NCI-H2029 treated with DMSO at 0.1 percent for 48 hours (cell line): ENCODE results near the gene CST8.

ENCODE experiments used
- DNase-seq: peaks from one replicate; lab custom pipeline; 2025; lab: John Stamatoyannopoulos, UW

Gene CST8

DNA sequence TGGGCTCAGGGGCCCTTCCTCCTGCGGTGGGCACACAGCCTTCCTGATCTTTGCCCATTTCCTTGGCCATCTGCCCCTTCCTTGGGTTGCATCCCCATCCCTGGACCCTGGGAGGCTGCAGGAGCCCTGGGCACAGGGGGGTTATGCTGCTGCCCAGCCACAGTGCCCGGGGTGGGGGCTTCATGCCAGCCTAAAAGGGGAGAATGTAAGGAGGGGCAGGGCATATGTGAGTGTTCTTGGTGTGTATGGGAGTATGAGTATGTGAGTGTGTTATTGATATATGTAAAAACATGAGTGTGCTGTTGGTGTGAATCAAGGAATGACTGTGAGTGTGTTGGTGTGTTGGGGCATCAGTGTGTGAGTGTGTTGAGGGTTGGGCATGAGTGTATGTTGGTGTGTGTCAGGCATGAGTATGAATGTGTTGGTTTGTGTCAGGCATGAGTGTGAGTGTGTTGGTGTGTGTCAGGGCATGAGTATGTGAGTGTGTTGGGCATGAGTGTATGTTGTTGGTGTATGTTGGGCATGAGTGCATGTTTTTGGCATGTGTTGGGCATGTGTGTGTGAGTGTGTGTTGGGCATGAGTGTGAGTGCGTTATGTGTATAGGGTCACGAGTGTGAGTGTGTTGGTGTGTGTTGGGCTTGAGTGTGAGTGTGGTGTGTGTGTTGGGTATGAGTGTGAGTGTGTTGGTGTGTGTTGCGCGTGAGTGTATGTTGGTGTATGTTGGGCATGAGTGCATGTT lies 14.7 kb upstream of the CST8 start:
- no peak for DNase-seq

DNA sequence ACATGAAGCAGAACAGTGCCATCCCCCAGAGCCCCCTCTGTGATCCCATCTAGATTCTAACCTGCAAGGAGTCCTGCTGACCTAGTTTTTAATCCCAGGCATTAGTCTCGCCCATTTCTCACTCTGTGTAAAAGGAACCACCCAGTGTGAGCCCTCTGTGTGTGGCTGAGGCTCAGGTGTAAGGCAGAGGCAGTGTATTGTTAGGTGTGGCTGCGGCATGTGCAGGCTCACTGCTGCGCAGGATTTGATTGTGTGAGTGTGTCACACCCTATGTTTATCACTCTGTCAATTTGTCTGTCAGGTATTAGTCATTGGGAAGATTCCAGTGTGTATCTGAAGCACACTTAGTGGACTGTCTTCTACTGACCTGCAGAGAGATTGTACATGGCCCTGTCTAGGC lies 13.7 kb upstream of the CST8 start:
- DNase-seq = no peak

DNA sequence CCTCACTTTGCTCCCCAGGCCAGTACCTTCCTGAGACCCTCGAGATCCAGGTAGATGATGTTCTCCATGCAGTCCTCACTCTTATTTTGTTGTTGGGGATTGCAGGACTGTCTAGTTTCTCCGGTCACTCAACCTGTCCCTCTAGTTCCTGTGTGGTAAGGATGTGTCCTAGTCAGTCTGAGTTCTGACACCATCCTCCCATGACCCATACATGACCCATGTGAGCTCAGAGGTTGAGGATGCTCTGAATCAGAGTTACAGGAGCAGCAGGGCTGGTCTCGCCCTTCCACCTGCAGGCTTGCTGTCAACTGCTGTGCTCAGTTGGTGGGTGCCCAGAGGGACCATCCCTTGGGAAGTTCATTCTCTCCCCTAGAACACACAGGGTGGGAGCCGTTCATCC lies 11.9 kb upstream of the CST8 start:
- no peak for DNase-seq

DNA sequence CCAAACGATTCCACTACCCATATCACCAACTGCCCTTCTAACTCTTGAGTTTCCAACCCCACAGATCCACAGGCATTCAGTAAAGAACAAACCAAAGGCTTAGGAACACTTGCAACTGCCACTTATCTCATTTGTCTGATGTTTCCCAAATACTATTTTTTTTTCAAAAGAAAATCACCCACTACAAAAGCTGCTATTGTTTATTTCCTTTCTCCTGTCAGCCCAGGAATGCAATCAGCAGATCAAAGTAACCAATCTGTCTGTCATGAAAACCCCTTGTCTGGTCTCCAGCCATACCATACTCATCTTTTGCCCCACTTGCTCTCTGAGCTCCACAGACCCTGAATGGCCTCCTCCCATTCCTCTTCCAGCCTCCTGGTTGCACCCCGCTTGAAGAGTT lies 8.8 kb upstream of the CST8 start:
- DNase-seq = no peak

DNA sequence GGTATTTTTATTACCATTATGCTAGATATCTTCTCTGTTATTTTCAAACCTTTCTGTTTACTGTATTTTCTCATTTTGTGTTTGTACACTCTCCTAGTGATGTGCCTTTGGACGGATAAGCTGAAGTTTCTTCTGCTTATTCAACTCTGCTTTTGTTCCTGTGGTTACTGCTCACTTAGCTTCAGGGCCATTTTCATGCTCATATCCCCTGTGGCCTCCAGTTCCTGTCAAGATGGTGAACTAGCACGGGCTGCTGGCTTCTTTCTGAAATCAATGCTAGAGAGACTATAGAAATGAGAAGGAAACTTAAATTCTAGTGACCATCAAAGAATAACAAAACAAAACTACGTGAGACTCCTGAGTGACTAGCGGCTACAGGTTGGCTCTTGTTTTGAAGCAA lies 6.8 kb upstream of the CST8 start:
- no peak for DNase-seq

DNA sequence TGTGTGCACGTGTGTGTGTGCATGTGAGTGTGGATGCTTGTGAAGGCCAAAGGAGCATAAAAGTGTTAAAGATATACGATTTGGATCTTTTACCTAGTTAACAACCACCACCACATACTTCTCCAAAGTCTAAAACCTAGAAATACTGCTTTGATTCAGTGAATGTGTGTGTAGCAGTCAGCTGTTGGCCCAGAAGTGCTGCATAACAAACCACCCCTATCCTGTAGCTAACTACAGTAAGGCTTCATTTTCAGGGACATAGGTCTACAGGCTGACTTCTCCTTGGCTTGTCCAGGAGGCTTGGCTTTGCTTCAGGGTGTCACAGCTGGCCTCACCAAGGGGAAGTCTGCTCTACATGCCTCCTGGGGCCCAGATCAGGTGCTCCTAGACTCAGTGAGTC lies 2.4 kb upstream of the CST8 start:
- no peak for DNase-seq

DNA sequence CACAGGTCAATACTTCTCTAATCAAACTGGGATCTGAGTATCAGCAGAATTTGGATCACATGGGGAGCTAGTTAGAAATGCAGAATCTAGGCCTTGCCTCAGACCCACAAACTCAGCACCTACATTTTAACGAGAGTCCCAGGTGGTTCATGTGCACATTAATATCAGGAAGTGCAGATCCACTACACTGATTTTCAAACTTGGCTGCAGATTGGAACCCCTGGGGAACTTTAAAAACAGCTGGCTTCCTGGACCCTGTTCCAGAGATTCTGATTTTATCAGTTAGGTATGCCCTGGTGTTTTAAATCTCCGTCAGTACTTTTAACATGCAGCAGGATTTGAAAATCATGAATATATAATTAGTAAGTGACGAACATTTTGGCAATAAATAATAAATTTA lies 1.9 kb upstream of the CST8 start:
- DNase-seq = no peak

DNA sequence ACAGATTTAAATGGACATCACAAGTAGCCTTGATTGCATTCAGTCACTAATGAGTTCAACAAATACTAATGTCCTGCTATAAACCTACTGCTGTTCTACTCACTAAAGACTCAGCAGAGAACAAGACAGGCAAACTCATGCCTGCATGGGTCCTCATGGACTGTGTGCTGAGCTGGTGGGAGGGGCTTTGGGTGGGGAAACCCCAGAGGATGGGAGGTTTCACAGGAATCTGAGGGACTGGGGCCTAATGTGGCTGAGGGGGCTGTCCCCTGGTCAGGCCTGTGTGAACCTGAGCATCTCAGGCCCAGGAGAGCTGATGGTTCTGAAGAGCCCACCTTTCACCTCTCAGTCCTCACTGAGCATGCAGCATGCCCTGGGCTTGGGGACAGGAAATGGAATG lies 1.4 kb downstream of the CST8 start:
- no peak for DNase-seq

DNA sequence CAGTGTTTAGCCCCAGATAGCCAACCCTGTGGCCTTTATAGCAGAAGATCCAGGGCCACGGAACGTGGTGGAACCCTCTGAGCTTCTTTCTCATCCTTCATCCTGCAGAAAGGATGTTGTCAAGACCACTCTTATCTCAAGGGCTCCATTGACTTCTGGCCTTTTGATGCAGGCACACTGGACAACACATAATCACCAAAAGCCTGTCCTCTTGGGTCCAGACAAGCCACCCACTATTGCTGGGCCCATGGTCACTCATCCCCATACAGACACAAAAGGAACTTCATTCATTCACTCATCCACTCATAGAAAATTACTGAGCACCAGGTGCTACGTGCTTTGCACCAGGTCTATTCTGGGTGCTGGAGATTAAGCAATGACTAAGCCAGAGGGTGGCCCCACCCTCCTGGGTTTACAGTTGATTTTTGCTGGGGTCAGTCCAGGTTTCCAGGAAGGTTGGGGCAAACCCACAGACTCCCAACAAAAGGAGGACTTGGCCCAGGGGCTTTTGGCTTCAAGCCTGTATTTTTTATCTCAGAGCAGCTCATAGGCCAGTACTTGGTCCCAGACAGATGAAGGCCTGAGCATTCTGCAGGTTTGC lies 2.4 kb downstream of the CST8 start:
- DNase-seq = no peak

DNA sequence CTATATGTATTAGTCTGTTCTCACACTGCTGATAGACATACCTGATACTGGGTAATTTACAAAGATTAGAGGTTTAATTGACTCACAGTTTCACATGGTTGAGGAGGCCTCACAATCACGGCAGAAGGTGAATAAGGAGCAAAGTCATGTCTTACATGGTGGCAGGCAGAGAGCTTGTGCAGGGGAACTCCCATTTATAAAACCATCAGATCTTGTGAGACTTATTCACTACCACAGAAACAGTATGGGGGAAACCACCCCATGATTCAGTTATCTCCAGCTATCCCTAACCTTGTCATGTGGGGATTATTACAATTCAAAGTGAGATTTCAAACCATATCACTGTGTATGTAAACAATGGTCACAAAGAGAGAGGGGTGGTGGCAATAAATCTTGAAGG lies 6.6 kb downstream of the CST8 start:
- DNase-seq = no peak

DNA sequence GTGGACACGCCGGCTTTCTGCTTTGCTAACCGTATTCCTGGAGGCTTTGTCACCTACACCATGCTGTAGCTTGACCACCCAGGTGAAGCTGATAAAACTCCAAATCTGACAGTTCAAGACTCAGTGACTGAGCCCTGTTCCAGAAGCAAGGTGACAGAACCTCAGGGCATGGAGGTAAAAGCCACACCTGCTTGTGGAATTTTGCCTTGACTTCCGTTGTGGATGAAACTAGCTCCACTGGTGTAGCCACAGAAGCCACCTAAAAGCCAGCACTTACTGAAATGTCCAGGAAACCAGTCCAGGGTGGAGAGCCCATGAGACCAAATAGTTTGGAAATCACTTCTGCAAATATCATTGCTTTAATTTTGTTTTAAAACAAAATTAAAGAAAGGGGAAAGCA lies 11.0 kb downstream of the CST8 start:
- DNase-seq = no peak

DNA sequence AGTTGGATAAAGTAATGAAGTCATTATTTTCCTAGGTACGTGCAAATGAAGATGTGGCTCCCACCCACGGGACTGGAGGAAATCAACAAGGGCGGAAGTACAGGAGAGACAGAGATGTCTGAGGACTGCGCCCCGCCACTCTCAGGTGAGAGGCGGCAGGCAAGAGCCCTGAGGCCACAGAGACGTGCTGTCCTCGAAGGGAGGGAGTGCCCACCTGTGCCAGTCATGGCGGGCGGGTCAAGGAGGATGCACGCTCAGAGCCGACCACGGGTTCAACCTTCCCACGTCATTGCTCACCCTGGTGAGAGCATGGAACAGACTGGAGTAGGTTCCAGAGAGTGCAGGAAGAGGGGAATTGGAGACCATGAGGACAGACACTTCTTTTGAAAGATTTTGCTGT lies 12.7 kb downstream of the CST8 start:
- no peak for DNase-seq

DNA sequence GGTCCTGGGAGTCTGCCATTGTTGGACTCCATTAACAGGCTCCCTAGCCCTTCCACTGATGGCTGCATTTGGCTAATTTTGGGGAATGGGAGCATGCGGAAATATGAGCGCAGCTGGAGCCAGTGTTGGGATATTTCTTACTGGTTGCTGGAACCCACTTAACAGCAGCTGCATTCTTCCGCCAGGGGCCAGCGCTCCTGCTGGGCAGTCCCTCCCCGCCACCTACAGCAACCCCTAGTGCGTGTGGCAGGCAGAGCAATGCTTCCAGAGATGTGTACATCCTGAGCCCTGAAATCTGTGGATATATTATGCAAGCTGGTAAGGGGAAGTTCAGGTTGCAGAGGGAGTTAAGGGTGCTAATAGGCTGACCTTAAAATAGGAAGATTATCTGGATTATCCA lies 16.4 kb downstream of the CST8 start:
- DNase-seq = no peak

DNA sequence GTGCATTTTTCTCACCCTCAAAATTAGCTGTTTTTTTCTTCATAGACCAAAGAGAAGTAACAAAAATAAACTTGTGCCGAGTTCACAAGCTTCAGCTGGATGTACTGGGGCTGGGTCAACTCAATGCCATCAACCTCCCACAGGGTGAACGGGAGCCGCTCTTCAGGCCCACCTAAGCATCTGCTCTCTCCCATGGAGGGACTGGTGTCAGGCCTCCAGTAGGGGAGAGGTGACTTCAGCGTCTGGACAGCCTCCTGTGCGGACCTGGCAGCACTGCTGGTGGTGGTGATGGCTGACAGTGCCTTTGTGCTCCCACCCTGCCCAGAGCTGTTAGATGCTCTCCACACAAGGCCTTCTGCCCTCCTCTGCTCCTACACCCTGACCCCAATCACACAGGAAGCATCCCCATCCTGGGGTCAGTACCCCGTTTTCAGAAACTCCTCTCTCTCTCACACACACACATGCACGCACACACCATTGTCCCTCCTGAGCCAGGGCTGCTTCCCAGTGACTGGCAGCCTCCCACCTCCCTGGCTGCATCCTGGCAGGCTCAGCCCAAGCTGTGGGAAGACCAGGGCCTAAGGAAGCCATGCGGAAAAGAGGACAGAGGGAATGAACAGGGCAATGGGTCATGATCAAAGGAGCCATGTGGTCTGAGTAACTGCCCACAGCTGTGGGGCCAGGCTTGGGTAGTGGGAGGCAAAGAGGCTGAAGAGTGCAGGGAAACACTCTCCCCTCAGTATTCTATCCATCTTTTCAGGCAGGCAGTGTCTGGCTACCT lies 17.7 kb downstream of the CST8 start:
- no peak for DNase-seq

DNA sequence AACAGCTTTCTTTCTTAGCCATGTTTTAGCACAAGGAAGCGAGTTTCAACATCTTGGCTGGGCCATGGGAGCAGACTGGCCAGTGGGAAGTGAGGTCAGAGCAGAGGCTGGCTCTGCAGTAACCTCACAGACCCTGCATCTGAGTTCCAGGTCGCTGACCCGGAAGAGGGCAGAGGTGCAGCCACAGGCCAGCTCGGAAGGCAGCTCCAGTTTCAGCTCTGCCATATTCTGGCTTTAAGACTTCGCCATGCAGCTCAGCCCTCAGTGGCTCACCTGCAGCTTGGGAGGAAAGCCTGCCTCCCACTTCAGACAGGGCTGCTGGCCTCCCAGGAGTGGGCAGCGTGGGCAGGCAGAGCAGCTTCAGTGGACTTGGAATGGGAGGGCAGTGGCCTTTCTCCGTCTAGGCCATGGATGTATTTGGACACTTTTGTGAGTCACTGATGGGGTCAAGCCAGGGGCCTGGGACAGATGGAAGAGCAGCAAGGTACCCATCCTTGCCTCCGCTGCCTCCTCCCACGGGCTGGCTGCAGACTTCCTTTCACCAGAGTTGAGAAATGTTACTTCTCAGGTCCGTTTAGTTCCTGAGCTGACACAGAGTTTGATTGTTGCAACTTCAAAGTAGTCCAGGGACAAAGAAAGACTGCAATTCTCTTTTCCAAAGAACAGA lies 18.5 kb downstream of the CST8 start:
- no peak for DNase-seq

DNA sequence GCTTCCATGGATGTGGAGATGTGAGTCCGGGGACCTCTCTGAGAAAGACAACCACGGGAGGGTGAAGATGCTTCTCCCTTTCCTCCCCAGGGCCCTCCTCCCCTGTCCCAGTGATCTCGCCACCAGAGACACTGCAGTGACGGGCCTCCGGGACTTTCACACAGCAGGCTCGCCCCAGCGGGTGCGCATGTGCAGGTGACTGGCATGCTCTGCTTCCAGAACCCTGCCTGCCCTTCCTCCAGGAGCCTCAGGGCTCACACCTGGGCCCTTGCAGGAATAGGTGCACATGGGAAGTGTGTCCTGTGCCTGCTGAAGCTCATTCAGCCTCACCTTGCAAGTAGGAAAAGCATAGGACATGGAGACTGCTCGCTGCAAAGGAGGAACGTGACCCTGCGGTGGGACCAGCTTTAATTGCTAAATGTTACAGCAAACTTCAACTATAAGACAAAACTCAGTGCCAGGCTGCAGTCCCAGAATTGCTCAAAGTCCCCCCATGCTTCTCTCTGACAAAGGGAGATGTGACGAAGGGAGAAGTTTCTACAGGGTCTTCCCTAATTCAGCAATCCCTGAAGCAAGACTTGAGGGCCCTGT lies 19.2 kb downstream of the CST8 start:
- DNase-seq = no peak

DNA sequence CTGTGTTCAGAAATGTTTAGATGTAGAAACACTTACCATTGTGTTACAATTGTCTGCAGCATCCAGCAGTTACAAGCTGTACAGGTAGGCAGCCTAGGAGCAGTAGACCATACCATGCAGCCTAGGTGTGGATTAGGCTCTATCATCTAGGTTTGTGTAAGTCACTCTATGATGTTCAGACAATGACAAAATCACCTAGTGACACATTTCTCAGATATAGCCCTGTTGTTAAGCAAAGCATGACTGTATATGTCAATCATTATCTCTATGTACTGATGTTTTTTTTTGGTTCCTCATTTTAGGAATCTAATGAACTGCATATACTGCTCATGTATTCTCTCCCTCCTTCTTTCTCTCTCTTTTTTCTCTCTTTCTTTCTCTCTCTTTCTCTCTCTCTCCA lies 22.2 kb downstream of the CST8 start:
- DNase-seq = no peak

DNA sequence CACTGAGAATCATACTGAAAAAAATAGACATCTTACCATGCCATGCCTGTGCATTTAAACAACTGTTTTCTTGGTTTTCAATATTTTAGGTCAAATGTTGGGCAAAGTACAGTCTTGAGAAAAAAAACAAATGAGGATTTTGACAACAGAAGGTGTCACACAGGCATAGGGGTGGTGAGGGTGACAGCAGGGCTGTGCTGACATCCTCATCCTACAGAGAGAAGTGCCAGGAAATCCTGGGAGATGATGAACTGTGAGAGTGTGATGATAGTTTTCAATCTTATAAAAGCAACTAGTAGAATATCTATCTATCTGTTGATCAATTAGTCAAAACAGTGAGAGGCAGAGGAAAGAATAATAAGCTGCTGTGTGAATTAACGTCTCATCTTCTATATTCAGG lies 23.9 kb downstream of the CST8 start:
- DNase-seq = no peak

DNA sequence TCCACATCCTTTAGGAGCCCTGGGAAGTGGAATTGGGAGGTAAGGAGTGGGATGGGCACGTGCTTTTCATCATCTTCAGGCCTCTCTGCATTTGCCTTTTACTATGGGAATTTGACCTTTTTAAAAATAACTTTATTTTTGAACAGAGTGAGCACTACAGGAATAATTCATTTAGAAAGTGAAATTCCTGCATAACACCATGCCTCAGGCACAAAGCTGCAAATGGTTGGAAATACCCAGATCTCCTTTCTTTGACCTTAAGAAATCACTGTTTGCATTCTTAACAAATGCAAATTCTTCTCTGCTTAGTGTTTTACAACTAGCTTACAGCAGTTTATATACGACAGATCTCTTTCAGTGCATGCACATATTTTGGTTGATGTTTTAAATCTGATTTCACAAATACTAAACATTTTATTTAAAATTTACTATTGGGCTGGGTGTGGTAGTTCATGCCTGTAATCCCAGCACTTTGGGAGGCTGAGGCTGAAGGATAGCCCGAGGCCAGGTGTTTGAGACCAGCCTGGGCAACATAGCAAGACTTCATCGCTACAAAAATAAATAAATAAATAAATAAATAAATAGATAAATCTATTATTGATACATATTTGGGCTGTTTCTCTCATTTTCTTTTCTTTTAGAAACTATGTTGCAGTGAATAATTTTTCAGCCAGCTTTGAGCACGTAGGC lies 24.5 kb downstream of the CST8 start:
- DNase-seq = no peak

DNA sequence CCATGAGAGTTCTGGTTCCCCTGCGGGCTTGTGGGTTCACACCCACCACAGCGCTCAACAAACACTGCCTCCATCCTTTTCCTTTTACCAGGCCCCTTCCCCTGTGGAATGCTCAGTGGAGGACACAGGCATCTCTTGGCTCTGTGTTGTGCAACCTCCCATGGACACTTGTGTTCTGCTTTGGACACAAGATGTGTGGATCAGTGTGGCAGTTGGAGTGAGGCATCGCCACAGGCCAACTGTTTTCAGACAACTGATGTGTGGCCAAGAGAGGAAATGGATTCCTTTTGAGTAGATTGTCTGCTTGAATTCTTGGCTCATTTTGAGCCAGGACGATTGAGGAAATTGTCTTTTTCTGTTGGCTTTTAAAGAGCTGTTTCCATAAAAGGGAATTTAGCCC lies 26.8 kb downstream of the CST8 start:
- no peak for DNase-seq

DNA sequence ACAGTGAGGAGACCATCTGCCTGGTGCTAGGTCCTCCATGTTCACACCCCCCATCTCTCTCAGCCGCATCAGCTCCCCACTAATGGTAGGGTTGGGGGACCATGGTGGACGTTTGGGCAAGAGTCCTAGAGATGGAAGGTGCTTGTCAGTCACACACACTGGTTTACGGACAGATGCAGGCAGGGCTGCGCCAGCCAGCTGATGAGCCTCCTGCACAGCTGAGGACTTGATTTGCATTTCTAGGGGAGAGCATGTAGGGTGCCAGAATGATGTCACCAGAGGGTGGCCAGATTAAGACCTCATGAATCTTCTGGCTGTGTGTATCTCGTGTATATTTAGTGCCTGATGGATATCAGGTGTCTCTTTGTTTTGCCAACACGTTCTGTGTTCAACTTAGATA lies 28.6 kb downstream of the CST8 start:
- DNase-seq = no peak

DNA sequence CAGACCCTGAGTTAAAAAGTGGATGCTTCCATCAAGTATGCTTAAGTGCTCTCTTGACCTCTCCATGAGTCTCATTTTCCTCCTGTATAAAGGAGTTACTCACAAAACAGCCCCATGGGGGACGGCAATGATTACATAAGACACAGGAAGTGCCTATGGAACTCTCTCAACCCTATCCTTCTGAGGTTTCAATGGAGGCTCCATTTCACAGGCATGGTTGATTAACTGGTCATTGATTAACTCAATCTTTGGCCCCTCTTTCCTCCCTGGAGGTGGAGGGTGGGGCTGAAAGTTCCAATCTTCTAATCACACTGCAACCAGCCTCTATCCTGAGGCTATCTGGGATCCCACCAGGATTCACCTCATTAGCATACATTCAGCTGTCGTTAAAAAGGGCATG lies 29.3 kb downstream of the CST8 start:
- no peak for DNase-seq
